ENCODE data around the gene FOXA3. TPM values are rescaled to one million over a fixed set of nuclear protein-coding genes. Genes with fewer than 3 reads are reported as not detected.

FOXA3 gene
- total RNA-seq: under 0.01 TPM in 2 replicates

- DNase-seq (ENCODE audit: low read depth in 2 of 2): peak; percentile 43 to 57
These were observed at the start of gene FOXA3 for GRCh38 chr19:45863840-45864628. Gene FOXA3, plus strand, starts transcription at chr19:45864326. Its CDS starts 131 bp downstream, at chr19:45864457.

DNA sequence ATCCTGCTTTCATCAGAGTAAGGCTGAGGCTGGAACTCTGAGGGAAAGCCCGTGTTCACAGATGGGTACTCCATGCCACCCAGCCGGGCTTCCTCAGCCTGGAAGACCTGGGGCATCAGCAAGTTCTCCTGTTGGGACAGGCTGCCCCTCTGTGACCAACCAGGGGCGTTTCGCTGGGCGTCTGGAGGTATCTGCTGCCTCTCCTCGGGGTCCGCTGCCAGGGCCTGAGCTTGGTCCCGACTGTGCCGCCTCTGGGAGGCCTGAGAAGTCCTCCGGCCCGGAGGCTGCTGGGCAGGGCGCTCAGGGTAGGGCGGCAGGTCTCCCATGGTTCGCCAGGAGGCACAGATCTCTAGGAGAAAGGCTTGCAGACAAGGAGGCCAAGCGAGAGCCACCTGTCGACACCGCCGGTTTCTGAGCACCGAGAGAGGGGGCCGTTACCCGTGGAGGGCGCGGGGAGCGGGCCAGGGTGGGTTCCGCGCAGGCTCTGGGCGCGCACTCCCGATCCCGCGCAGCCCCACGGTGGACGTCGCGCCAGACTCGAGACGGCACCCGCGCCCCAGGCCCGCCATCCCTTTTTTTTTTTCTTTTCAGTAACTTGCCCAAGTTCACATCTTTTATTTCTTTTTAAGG is 49.2 kb upstream of the FOXA3 start, which contains the start of gene RSPH6A:
RSPH6A (minus strand) TSS at position 458 of the 630 bp plus-strand sequence; CDS start at position 326, 132 bp downstream.
- no peak for DNase-seq (ENCODE audit: low read depth in 2 of 2)

DNA sequence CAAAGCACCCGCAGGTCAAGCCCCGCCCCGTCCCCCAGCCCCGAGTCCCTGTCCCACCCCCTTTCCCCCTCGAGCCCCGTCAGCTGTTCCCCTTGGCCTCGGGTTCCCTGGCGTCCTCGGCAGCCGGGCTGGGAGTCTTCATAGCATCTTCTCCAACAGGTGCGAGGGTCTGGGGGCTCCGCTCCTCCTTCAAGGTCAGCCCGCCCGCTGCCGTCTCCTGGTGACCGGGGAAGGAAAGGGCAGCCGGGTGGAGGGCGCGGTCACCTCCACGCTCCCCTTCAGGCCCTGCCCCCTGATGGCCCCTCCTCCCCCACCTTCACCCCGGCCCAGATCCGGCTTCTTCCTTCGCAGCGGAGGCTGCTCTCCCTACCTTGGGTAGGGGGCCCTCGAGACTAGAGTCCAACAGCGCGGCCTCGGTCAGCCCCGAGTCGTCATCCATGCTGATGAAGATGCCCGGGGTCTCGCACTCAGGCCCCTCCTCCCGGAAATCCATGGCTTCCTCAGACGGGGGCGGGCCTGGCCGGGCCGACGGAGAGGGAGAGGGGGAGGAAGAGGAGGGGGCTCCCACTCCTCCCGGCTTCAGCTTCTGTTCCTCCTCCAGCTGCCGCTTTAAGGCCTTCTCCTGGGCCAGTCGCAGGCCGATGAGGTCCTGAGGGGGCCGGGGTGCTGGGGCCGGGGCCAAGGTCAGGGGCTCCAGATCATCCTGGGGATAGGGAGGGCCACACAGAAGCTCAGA is 48.5 kb upstream of the FOXA3 start:
- DNase-seq (ENCODE audit: low read depth in 2 of 2): no peak

GRCh38 chr19:45816236-45817009 is 47.7 kb upstream of the FOXA3 start:
- DNase-seq (ENCODE audit: low read depth in 2 of 2): no peak

GRCh38 chr19:45817010-45817724 is 47.0 kb upstream of the FOXA3 start:
- peak; percentile 94 to 96 for DNase-seq (ENCODE audit: low read depth in 2 of 2)

DNA sequence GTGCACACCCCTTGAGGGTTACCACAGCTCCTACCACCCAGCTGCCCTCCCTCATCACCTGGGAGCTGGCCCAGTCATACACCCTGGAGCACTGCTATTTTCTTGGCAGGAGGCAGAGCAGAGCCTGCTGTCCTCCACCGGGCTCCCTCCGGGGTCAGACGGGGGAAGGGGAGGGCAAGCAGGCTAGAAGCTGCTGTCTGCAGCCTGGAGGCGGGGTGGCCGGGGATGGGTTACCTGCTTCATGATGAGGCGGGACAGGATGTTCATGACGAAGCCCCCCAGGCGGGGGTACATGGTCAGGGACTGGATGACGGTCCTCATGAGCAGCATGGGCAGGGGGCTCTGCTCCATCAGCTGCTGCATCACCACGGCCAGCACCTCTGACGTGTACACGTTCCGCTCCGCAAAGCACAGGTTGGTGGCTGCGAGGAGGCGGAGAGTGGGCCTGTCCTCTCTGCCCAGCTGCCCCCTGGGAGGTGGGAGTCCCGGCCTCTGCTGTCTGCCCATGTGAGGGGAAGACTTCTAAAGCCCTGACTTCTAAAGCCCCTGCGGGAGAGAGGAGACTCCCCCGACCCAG is 46.3 kb upstream of the FOXA3 start:
- no peak for DNase-seq (ENCODE audit: low read depth in 2 of 2)

DNA sequence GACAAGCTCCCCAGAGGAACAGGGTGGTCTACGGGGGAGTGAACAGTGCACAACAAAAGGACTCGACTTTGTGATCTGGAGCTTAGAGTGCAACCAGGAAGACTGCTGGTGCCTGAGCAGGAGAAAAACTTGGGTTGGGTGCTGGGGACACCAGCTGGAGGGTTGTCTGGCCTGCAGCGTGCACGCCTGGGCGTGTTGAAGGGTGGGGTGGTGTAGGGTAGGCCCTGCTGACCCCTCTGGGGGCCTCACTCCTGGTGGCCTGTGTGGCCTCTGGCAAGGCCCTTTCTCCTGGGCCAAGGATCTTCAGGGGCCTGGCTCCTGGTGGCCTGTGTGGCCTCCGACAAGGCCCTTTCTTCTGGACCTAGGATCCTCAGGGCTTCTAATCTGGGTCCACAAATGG is 44.4 kb upstream of the FOXA3 start:
- DNase-seq (ENCODE audit: low read depth in 2 of 2): no peak

GRCh38 chr19:45820413-45821102 is 43.6 kb upstream of the FOXA3 start:
- DNase-seq (ENCODE audit: low read depth in 2 of 2): peak in 1 of 2 donors; percentile 60

DNA sequence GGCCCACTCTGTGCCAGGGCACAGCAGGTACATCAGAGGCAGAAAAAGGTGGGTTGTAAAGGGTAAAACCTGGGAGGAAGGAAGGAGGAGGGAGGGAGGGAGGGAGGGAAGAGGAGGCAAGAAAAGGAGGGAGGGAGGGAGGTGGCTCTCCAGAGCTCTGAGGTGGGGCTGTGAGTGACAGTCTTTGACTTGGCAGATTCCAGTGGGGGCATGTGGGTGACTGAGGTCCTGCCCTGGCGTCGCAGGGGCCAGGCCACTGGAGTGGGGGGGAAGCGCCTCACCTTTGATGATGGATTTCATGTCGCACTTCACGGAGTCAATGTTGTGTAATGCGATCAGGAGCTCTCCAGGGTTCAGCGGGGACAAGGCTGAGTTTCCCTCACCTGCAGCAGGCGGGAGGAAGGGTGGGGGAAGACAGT is 43.0 kb upstream of the FOXA3 start:
- DNase-seq (ENCODE audit: low read depth in 2 of 2): no peak

- DNase-seq (ENCODE audit: low read depth in 2 of 2): no peak
These were observed 42.6 kb upstream of the FOXA3 start for GRCh38 chr19:45821570-45821969.

DNA sequence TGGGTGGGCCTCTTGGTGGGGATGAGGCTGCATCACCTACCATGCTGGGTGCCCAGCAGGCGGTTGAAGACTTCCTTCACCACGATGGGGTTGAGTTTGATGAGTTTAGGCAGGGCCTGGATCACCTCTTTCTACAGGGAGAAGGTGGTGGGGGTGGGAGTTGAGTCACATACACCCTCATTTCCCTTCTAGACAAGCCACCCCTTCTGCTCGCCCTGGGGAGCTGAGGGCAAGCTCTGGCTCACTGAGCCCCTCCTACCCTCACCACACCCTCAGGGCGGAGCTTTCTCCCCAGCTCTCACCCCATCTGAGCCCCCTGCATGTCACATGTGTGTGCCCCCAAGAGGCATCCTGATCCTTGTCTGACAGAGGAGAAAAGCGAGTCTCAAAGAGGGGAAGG is 41.4 kb upstream of the FOXA3 start:
- no peak for DNase-seq (ENCODE audit: low read depth in 2 of 2)

- DNase-seq (ENCODE audit: low read depth in 2 of 2): no peak
These were observed 40.9 kb upstream of the FOXA3 start for GRCh38 chr19:45823182-45823581.

GRCh38 chr19:45824041-45824471 is 40.1 kb upstream of the FOXA3 start:
- peak; percentile 52 to 76 for DNase-seq (ENCODE audit: low read depth in 2 of 2)

- DNase-seq (ENCODE audit: low read depth in 2 of 2): peak in 1 of 2 donors; percentile 40
These were observed 39.4 kb upstream of the FOXA3 start for GRCh38 chr19:45824531-45825262.

- no peak for DNase-seq (ENCODE audit: low read depth in 2 of 2)
These were observed 38.9 kb upstream of the FOXA3 start for GRCh38 chr19:45825263-45825605.

- DNase-seq (ENCODE audit: low read depth in 2 of 2): no peak
These were observed 37.9 kb upstream of the FOXA3 start for GRCh38 chr19:45825917-45826893.

- DNase-seq (ENCODE audit: low read depth in 2 of 2): no peak
These were observed 37.2 kb upstream of the FOXA3 start for GRCh38 chr19:45826934-45827333.
